GM23338 (cell line): ENCODE data around the gene PTPRB. TPM values are rescaled to one million over a fixed set of nuclear protein-coding genes. Genes with fewer than 3 reads are reported as not detected.

Experiments used
- ATAC-seq: fragments of 200-7000 bp; cut with Tn5 transposase; 3 replicates; pipeline ENCODE4 v1.9.1; 2020
- DNase-seq: peaks from one replicate; pipeline ENCODE4 v3.0.0-alpha.2; 2015; ENCODE audit warnings: low spot score
- H2AFZ ChIP-seq: fragments of 200-600 bp; sonication (generic); 2 replicates; pipeline ENCODE4 v1.8.0; 2016; ENCODE audit warnings: antibody characterized with exemption, mild to moderate bottlenecking, moderate library complexity
- H3F3A ChIP-seq: fragments of 200-600 bp; sonication (generic); replicated peaks from 2 replicates; pipeline ENCODE4 v1.8.0; 2017; ENCODE audit warnings: antibody characterized with exemption, mixed run types, low read depth
- H3K27ac ChIP-seq: fragments of 200-600 bp; sonication (generic); 2 replicates; pipeline ENCODE4 v1.6.1; 2016; ENCODE audit warnings: low read depth
- H3K27me3 ChIP-seq: fragments of 200-600 bp; sonication (generic); 2 replicates; pipeline ENCODE4 v1.8.0; 2016; ENCODE audit warnings: mild to moderate bottlenecking, mixed run types, moderate library complexity; ENCODE audit not compliant: insufficient read depth
- H3K36me3 ChIP-seq: fragments of 200-600 bp; sonication (generic); 2 replicates; pipeline ENCODE4 v1.8.0; 2016; ENCODE audit warnings: mild to moderate bottlenecking; ENCODE audit not compliant: insufficient read depth
- H3K4me1 ChIP-seq: fragments of 200-600 bp; sonication (generic); 2 replicates; pipeline ENCODE4 v1.8.0; 2016; ENCODE audit warnings: mild to moderate bottlenecking, moderate library complexity; ENCODE audit not compliant: insufficient read depth
- H3K4me2 ChIP-seq: fragments of 200-600 bp; sonication (generic); 2 replicates; pipeline ENCODE4 v1.7.1; 2017; ENCODE audit warnings: mixed run types
- H3K4me3 ChIP-seq: fragments of 200-600 bp; sonication (generic); 2 replicates; pipeline ENCODE4 v1.6.1; 2016; ENCODE audit warnings: mixed run types
- H3K79me2 ChIP-seq: fragments of 200-600 bp; sonication (generic); replicated peaks from 2 replicates; pipeline ENCODE4 v1.8.0; 2017; ENCODE audit warnings: mild to moderate bottlenecking; ENCODE audit not compliant: insufficient read depth
- H3K9me2 ChIP-seq: fragments of 200-600 bp; sonication (generic); 2 replicates; pipeline ENCODE4 v1.8.0; 2017; ENCODE audit not compliant: insufficient read depth
- H4K20me1 ChIP-seq: fragments of 200-600 bp; sonication (generic); replicated peaks from 2 replicates; pipeline ENCODE4 v1.8.0; 2017; ENCODE audit warnings: mild to moderate bottlenecking; ENCODE audit not compliant: insufficient read depth
- H3K27ac Mint-ChIP-seq: 2 replicates; pipeline ENCODE4 v1.8.0; 2020; ENCODE audit warnings: inconsistent platforms, mild to moderate bottlenecking, moderate library complexity, mixed read lengths
- H3K27me3 Mint-ChIP-seq: 3 replicates; pipeline ENCODE4 v1.8.0; 2022; ENCODE audit warnings: low read depth, mild to moderate bottlenecking, moderate library complexity, mixed read lengths, inconsistent platforms; ENCODE audit not compliant: insufficient read depth, poor library complexity
- H3K36me3 Mint-ChIP-seq: 3 replicates; pipeline ENCODE4 v1.8.0; 2021; ENCODE audit warnings: low read depth, mild to moderate bottlenecking, inconsistent platforms, moderate library complexity, mixed read lengths
- H3K4me1 Mint-ChIP-seq: 3 replicates; pipeline ENCODE4 v1.8.0; 2020; ENCODE audit warnings: mild to moderate bottlenecking, inconsistent platforms, mixed read lengths
- H3K4me3 Mint-ChIP-seq: 3 replicates; pipeline ENCODE4 v1.8.0; 2021; ENCODE audit warnings: moderate library complexity, mild to moderate bottlenecking, inconsistent platforms, mixed read lengths
- H3K9me3 Mint-ChIP-seq: 3 replicates; pipeline ENCODE4 v1.8.0; 2020; ENCODE audit warnings: moderate library complexity, mild to moderate bottlenecking, inconsistent platforms, mixed read lengths
- EZH2 ChIP-seq: fragments of 200-600 bp; sonication (generic); IDR thresholded peaks from one replicate; pipeline ENCODE4 v1.8.0; 2017; ENCODE audit warnings: antibody characterized with exemption, mild to moderate bottlenecking, low read depth; ENCODE audit not compliant: unreplicated experiment
- NANOG ChIP-seq: IDR thresholded peaks from 2 replicates; pipeline ENCODE4 v1.6.1; 2016; ENCODE audit warnings: antibody characterized with exemption, borderline replicate concordance
- POLR2AphosphoS5 ChIP-seq: IDR thresholded peaks from 2 replicates; pipeline ENCODE4 v1.6.1; 2016; ENCODE audit warnings: antibody characterized with exemption, low read depth
- STAT1 ChIP-seq: IDR thresholded peaks from one replicate; pipeline ENCODE4 v1.6.1; 2016; ENCODE audit warnings: antibody characterized with exemption; ENCODE audit not compliant: unreplicated experiment
- ZNF114 ChIP-seq: fragments of 250-450 bp; sonication (Bioruptor Pico); IDR thresholded peaks from 2 replicates; pipeline ENCODE4 v1.5.0; 2020; ENCODE audit warnings: mild to moderate bottlenecking, moderate library complexity
- ZNF331 ChIP-seq: fragments of 250-450 bp; sonication (Bioruptor Pico); IDR thresholded peaks from 2 replicates; pipeline ENCODE4 v1.5.0; 2020; ENCODE audit warnings: low read depth, mild to moderate bottlenecking, moderate library complexity
- polyA plus RNA-seq: library from polyadenylated mRNA; unstranded; fragments of >200 nt; fragmentation: Nextera tagmentation; extraction: Ambion mirVana; gene quantifications from 2 replicates; pipeline ENCODE4 v1.2.1, GENCODE V29; 2016
- total RNA-seq: library from RNA; depleted of rRNA; stranded (reverse); fragments of >200 nt; shearing (Covaris generic); gene quantifications from 2 replicates; pipeline ENCODE4 v1.2.3, GENCODE V29; 2014
- TF ChIP-seq, protein P1 (sequence below): IDR thresholded peaks from one replicate; pipeline ENCODE4 v1.6.1; 2018; ENCODE audit warnings: antibody characterized with exemption; ENCODE audit not compliant: unreplicated experiment

Gene PTPRB
- total and polyA plus RNA-seq, 2 experiments from 2014 or later = 0.13 to 1.7 TPM

DNA sequence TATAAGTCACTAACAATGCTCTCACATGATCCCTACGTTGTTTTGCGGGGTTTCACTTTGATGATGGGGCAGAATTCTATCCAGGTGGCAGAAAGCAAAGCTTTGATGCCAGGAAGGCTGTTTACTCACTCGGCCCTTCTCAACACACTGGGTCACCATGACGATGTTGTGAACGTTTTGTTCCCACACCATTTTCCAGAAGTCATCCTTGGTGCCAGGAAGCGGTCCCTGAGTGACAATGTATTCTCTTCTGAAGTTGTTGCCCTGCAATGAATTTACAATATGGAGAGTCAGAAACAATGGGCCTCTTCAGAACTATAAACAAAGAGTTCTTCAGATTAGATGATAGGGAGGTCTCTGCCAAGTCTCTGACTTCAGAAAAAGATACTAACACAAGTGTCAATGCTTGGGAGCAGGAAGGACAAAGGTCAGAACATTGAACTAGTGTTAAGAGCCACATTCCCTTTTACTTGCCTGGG lies 101.3 kb downstream of the PTPRB start:
- no peak overlapping the region for H2AFZ ChIP-seq
- peaks cover 11% of the 10 kb centered on the region for H3K9me2 ChIP-seq
- ATAC-seq (no peak), DNase-seq (no peak)
- no peaks in the 10 kb centered on the region for H3K27me3 ChIP-seq
- no peaks in the 10 kb centered on the region for H3K79me2 ChIP-seq
- Mint-ChIP-seq H3K9me3 (no peaks in the 10 kb centered on the region; the same call in 2 of the 3 replicates), H3K27me3 (no peaks in the 10 kb centered on the region), H3K4me3 (no peak overlapping the region), H3K36me3 (no peaks in the 10 kb centered on the region), H3K27ac (no peak overlapping the region), H3K4me1 (no peaks in the 10 kb centered on the region)
- no peak overlapping the region for H3K4me3 ChIP-seq
- TF ChIP-seq EZH2 (no peak), POLR2AphosphoS5 (no peak), STAT1 (no peak)
- H3F3A ChIP-seq = no peaks in the 10 kb centered on the region
- no peak overlapping the region for H3K4me2 ChIP-seq
- H4K20me1 ChIP-seq = no peaks in the 10 kb centered on the region
- H3K27ac ChIP-seq = no peak overlapping the region
- H3K36me3 ChIP-seq = no peaks in the 10 kb centered on the region
- no peaks in the 10 kb centered on the region for H3K4me1 ChIP-seq

DNA sequence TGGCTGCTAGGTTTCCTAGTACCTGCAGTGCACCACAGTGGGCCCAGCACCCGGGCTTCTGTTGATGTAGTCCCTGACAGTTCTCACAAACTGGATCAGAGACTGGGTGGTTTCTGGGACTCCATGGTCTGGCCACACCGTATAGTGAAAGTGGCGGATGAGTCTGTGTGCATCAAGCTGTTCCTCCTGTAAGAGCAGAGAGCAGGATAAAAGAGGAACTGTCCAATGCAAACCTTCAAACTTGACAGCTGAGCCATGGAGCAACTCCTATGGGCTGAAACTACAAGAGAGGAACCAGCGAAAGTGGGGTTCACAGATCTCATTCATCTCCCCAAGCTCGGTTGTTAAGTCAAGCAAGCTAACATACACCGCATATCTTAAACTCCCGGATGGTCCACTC lies 102.8 kb downstream of the PTPRB start:
- DNase-seq (no peak), ATAC-seq (no peak)
- no peaks in the 10 kb centered on the region for H3K36me3 ChIP-seq
- H3K4me3 ChIP-seq = no peak overlapping the region
- no peaks in the 10 kb centered on the region for H3K79me2 ChIP-seq
- no peaks in the 10 kb centered on the region for H3F3A ChIP-seq
- no peak overlapping the region for H3K27ac Mint-ChIP-seq
- H3K27me3 ChIP-seq = no peaks in the 10 kb centered on the region
- H3K9me3 Mint-ChIP-seq = no peaks in the 10 kb centered on the region; the same call in 2 of the 3 replicates
- H3K36me3 Mint-ChIP-seq = no peaks in the 10 kb centered on the region
- H3K27me3 Mint-ChIP-seq = no peaks in the 10 kb centered on the region
- no peak overlapping the region for H3K4me3 Mint-ChIP-seq
- no peaks in the 10 kb centered on the region for H4K20me1 ChIP-seq
- no peaks in the 10 kb centered on the region for H3K4me1 Mint-ChIP-seq
- no peak overlapping the region for H3K27ac ChIP-seq
- H3K4me2 ChIP-seq = no peak overlapping the region
- TF ChIP-seq NANOG (no peak), EZH2 (no peak)
- H2AFZ ChIP-seq = no peak overlapping the region
- H3K9me2 ChIP-seq = peaks cover 11% of the 10 kb centered on the region
- no peaks in the 10 kb centered on the region for H3K4me1 ChIP-seq

DNA sequence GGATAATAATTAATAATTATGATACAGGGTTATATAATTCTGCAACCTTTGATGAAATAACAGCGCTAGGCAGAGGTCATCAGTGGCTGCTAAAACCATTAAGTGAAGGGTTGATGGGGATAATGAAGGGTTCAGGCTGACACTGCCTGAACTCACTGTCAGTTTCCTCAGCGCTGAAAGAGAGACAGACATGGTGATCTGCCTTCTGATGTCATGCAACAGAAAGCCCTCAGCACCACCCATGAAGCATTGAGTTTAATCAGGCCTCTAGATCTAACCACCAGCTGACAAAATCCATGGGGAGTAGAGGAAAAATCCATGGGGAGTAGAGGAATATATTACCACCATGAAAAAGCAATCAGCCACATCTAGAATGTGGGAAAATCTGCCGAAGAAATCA lies 107.6 kb downstream of the PTPRB start:
- TF ChIP-seq ZNF331 (CRISPR knock-in tag) (no peak), ZNF114 (no peak), NANOG (no peak)
- TF ChIP-seq, protein P1, sequence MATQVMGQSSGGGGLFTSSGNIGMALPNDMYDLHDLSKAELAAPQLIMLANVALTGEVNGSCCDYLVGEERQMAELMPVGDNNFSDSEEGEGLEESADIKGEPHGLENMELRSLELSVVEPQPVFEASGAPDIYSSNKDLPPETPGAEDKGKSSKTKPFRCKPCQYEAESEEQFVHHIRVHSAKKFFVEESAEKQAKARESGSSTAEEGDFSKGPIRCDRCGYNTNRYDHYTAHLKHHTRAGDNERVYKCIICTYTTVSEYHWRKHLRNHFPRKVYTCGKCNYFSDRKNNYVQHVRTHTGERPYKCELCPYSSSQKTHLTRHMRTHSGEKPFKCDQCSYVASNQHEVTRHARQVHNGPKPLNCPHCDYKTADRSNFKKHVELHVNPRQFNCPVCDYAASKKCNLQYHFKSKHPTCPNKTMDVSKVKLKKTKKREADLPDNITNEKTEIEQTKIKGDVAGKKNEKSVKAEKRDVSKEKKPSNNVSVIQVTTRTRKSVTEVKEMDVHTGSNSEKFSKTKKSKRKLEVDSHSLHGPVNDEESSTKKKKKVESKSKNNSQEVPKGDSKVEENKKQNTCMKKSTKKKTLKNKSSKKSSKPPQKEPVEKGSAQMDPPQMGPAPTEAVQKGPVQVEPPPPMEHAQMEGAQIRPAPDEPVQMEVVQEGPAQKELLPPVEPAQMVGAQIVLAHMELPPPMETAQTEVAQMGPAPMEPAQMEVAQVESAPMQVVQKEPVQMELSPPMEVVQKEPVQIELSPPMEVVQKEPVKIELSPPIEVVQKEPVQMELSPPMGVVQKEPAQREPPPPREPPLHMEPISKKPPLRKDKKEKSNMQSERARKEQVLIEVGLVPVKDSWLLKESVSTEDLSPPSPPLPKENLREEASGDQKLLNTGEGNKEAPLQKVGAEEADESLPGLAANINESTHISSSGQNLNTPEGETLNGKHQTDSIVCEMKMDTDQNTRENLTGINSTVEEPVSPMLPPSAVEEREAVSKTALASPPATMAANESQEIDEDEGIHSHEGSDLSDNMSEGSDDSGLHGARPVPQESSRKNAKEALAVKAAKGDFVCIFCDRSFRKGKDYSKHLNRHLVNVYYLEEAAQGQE = no peak
- Histone ChIP-seq H3F3A (no peaks in the 10 kb centered on the region), H3K4me2 (no peak overlapping the region), H3K36me3 (no peaks in the 10 kb centered on the region), H3K4me3 (no peak overlapping the region), H4K20me1 (no peaks in the 10 kb centered on the region), H3K27me3 (no peaks in the 10 kb centered on the region), H3K9me2 (peaks cover 4% of the 10 kb centered on the region; the same call in 1 of the 2 replicates), H3K79me2 (no peaks in the 10 kb centered on the region), H3K27ac (no peak overlapping the region), H3K4me1 (no peaks in the 10 kb centered on the region), H2AFZ (no peak overlapping the region)
- H3K4me1 Mint-ChIP-seq = no peaks in the 10 kb centered on the region
- DNase-seq = no peak
- H3K27ac Mint-ChIP-seq = no peak overlapping the region
- no peak for ATAC-seq
- no peaks in the 10 kb centered on the region for H3K9me3 Mint-ChIP-seq
- H3K36me3 Mint-ChIP-seq = no peaks in the 10 kb centered on the region
- H3K27me3 Mint-ChIP-seq = peaks cover 2% of the 10 kb centered on the region
- H3K4me3 Mint-ChIP-seq = no peak overlapping the region
